IMR-90 (cell line): Measurements from ENCODE around the gene SORBS1. TPM values are rescaled to one million over a fixed set of nuclear protein-coding genes. Genes with fewer than 3 reads are reported as not detected.

Source experiments
- ATAC-seq: fragments of 200-7000 bp; cut with Tn5 transposase; 2 replicates; pipeline ENCODE4 v1.9.1; 2020; ENCODE audit warnings: low read depth, mild to moderate bottlenecking, moderate library complexity
- BruUV-seq: library from RNA; stranded (reverse); fragments of 400-500 nt; replicated peaks from 2 replicates; lab custom pipeline; 2021; lab: Mats Ljungman, UMichigan
- CTCF ChIA-PET: fragments of 300-600 bp; formaldehyde crosslinking; extraction: SDS; loops from one replicate; lab custom pipeline; 2021; ENCODE audit warnings: antibody characterized with exemption; lab: Yijun Ruan, JAX
- POLR2A ChIA-PET: fragments of 300-600 bp; sonication (Branson Sonifier 250); formaldehyde crosslinking; loops from one replicate; lab custom pipeline; 2022; ENCODE audit warnings: antibody characterized with exemption; ENCODE audit not compliant: unreplicated experiment; lab: Charles Lee
- DNase-seq: peaks from one replicate; pipeline ENCODE4 v3.0.0; 2013
- H2AFZ ChIP-seq: replicated peaks from 2 replicates; pipeline ENCODE3; 2013; ENCODE audit warnings: low read length, mild to moderate bottlenecking; ENCODE audit not compliant: poor library complexity
- H2AK5ac ChIP-seq: 2 replicates; pipeline ENCODE4 v1.6.1; 2013; ENCODE audit warnings: low read depth, low read length, inconsistent platforms
- H2AK9ac ChIP-seq: replicated peaks from 2 replicates; pipeline ENCODE3; 2013; ENCODE audit warnings: mild to moderate bottlenecking, low read depth, low read length, moderate library complexity; ENCODE audit not compliant: poor library complexity
- H2BK120ac ChIP-seq: 2 replicates; pipeline ENCODE4 v1.6.1; 2013; ENCODE audit warnings: low read depth, low read length, inconsistent platforms
- H2BK15ac ChIP-seq: 3 replicates; pipeline ENCODE4 v1.6.1; 2013; ENCODE audit warnings: low read depth, low read length, inconsistent platforms
- H2BK20ac ChIP-seq: 2 replicates; pipeline ENCODE4 v1.6.1; 2013; ENCODE audit warnings: low read depth, mild to moderate bottlenecking, inconsistent platforms, low read length, moderate library complexity
- H2BK5ac ChIP-seq: 2 replicates; pipeline ENCODE4 v1.6.1; 2013; ENCODE audit warnings: mild to moderate bottlenecking, low read depth, low read length, inconsistent platforms; ENCODE audit not compliant: poor library complexity, severe bottlenecking
- H3K14ac ChIP-seq: replicated peaks from 2 replicates; pipeline ENCODE4 v1.6.1; 2013; ENCODE audit warnings: low read depth, low read length, inconsistent platforms
- H3K18ac ChIP-seq: 2 replicates; pipeline ENCODE4 v1.6.1; 2013; ENCODE audit warnings: low read depth, low read length, control low read depth
- H3K23ac ChIP-seq: 2 replicates; pipeline ENCODE4 v1.6.1; 2013; ENCODE audit warnings: low read depth, low read length, inconsistent platforms
- H3K27ac ChIP-seq: 2 replicates; pipeline ENCODE4 v1.5.1; 2013; ENCODE audit warnings: mild to moderate bottlenecking, control low read depth, low read length; ENCODE audit not compliant: insufficient read depth
- H3K27me3 ChIP-seq: 2 replicates; pipeline ENCODE4 v1.6.1; 2013; ENCODE audit warnings: low read length; ENCODE audit not compliant: control insufficient read depth, insufficient read depth
- H3K36me3 ChIP-seq: 2 replicates; pipeline ENCODE4 v1.6.1; 2013; ENCODE audit warnings: low read length, mixed read lengths; ENCODE audit not compliant: control insufficient read depth, insufficient read depth
- H3K4ac ChIP-seq: 2 replicates; pipeline ENCODE4 v1.6.1; 2013; ENCODE audit warnings: low read depth, low read length, inconsistent platforms
- H3K4me1 ChIP-seq: 2 replicates; pipeline ENCODE4 v1.6.1; 2013; ENCODE audit warnings: low read length, mixed read lengths; ENCODE audit not compliant: control insufficient read depth, insufficient read depth
- H3K4me2 ChIP-seq: 2 replicates; pipeline ENCODE4 v1.6.1; 2013; ENCODE audit warnings: low read depth, mild to moderate bottlenecking, control low read depth, low read length, moderate library complexity
- H3K4me3 ChIP-seq: 2 replicates; pipeline ENCODE4 v1.5.1; 2013; ENCODE audit warnings: low read depth, mild to moderate bottlenecking, control low read depth, low read length, moderate library complexity; ENCODE audit not compliant: insufficient read depth
- H3K56ac ChIP-seq: 2 replicates; pipeline ENCODE4 v1.6.1; 2013; ENCODE audit warnings: low read length, inconsistent platforms; ENCODE audit not compliant: insufficient read depth; ENCODE audit errors: extremely low read depth
- H3K79me1 ChIP-seq, 2 experiments: 2 replicates each; pipeline ENCODE4 v1.6.1; 2013; ENCODE audit warnings: low read length in 2 of 2, inconsistent platforms in 1 of 2, low read depth in 1 of 2
- H3K9ac ChIP-seq: 2 replicates; pipeline ENCODE4 v1.6.1; 2013; ENCODE audit warnings: low read depth, low read length, control low read depth
- H3K9me1 ChIP-seq: 2 replicates; pipeline ENCODE4 v1.6.1; 2013; ENCODE audit warnings: low read length, inconsistent platforms; ENCODE audit not compliant: insufficient read depth
- H3K9me3 ChIP-seq: 2 replicates; pipeline ENCODE4 v1.6.1; 2013; ENCODE audit warnings: low read length; ENCODE audit not compliant: control insufficient read depth, insufficient read depth
- H4K20me1 ChIP-seq: 2 replicates; pipeline ENCODE4 v1.6.1; 2013; ENCODE audit warnings: low read length, inconsistent platforms; ENCODE audit not compliant: insufficient read depth
- H4K5ac ChIP-seq: 2 replicates; pipeline ENCODE4 v1.6.1; 2013; ENCODE audit warnings: mild to moderate bottlenecking, low read depth, low read length, control low read depth
- H4K8ac ChIP-seq, 2 experiments: 2 replicates each; pipeline ENCODE4 v1.6.1; 2013; ENCODE audit warnings: low read depth in 2 of 2, low read length in 2 of 2, control low read depth in 1 of 2, inconsistent platforms in 1 of 2
- H4K91ac ChIP-seq: 2 replicates; pipeline ENCODE4 v1.6.1; 2013; ENCODE audit warnings: low read depth, low read length, inconsistent platforms; ENCODE audit not compliant: insufficient read depth
- BHLHE40 ChIP-seq: fragments of 150-350 bp; IDR thresholded peaks from 2 replicates; pipeline ENCODE4 v1.6.1; 2016; ENCODE audit warnings: mild to moderate bottlenecking, low read depth, low read length
- ELK1 ChIP-seq: fragments of 150-350 bp; IDR thresholded peaks from 2 replicates; pipeline ENCODE4 v1.6.1; 2016; ENCODE audit warnings: low read depth, mild to moderate bottlenecking, low read length, moderate library complexity, borderline replicate concordance
- FOS ChIP-seq: fragments of 150-350 bp; IDR thresholded peaks from 2 replicates; pipeline ENCODE4 v1.6.1; 2016; ENCODE audit warnings: low read depth, low read length
- MAFK ChIP-seq: IDR thresholded peaks from 2 replicates; pipeline ENCODE4 v1.6.1; 2012; ENCODE audit warnings: low read depth, low read length, improper control_type of control experiment
- MAZ ChIP-seq: IDR thresholded peaks from 2 replicates; pipeline ENCODE4 v1.6.1; 2012; ENCODE audit warnings: low read depth, mild to moderate bottlenecking, low read length, improper control_type of control experiment, moderate library complexity, borderline replicate concordance
- RAD21 ChIP-seq: IDR thresholded peaks from 2 replicates; pipeline ENCODE4 v1.6.1; 2012; ENCODE audit warnings: low read length, improper control_type of control experiment
- RCOR1 ChIP-seq: IDR thresholded peaks from 2 replicates; pipeline ENCODE4 v1.6.1; 2012; ENCODE audit warnings: mild to moderate bottlenecking, low read length, improper control_type of control experiment; ENCODE audit not compliant: insufficient replicate concordance
- RFX5 ChIP-seq: IDR thresholded peaks from 2 replicates; pipeline ENCODE4 v1.8.0; 2012; ENCODE audit warnings: low read depth, mild to moderate bottlenecking, low read length, moderate library complexity
- USF2 ChIP-seq: fragments of 150-350 bp; IDR thresholded peaks from 2 replicates; pipeline ENCODE4 v1.6.1; 2017; ENCODE audit warnings: mild to moderate bottlenecking, antibody characterized with exemption, low read length, low read depth
- WGBS, 2 experiments: methylation state at CpG; one replicate each; pipeline versions ENCODE4 v1.1.5 to v1.1.7; 2013; ENCODE audit warnings: missing lambda C conversion rate in 2 of 2; ENCODE audit not compliant: insufficient read length in 1 of 2; ENCODE audit errors: extremely low coverage in 2 of 2; 5-methylcytosine and 5-hydroxymethylcytosine counted together
- dilution Hi-C: fragments of 300-500 bp; cut with HindIII; formaldehyde crosslinking; loops from one replicate; pipeline ENCODE4 v1.14.3; 2018; ENCODE audit warnings: low sequenced_read_pairs; ENCODE audit not compliant: unreplicated experiment
- in situ Hi-C: fragments of 300-500 bp; cut with MboI; formaldehyde crosslinking; loops from 3 replicates; pipeline ENCODE4 v1.14.3; 2019; ENCODE audit warnings: low sequenced_read_pairs, inconsistent platforms, mixed read lengths
- intact Hi-C: fragments of 100-400 bp; cut with micrococcal nuclease; formaldehyde crosslinking; loops from 2 replicates; pipeline ENCODE4 v1.10.0; 2022
- polyA plus RNA-seq, 3 experiments: library from polyadenylated mRNA; depleted of rRNA; stranded (reverse); fragments of >200 nt; gene quantifications; 2 replicates each; pipeline ENCODE4 v1.2.3, GENCODE V29; 2012; ENCODE audit warnings: low replicate concordance in 1 of 3
- total RNA-seq: library from RNA; depleted of rRNA; stranded (reverse); fragments of >200 nt; gene quantifications from 2 replicates; pipeline ENCODE4 v1.2.3, GENCODE V29; 2012

Gene SORBS1
- total and polyA plus RNA-seq, 2 of the 4 experiments (the other 2 are of a cell fraction): 0.18 to 0.32 TPM

- Histone ChIP-seq H2BK120ac (no peak overlapping the region), H3K36me3 (no peaks in the 10 kb centered on the region; the same call in 1 of the 2 replicates), H3K56ac (no peak overlapping the region), H2AFZ (no peak overlapping the region), H3K9me1 (peaks cover 27% of the 10 kb centered on the region), H2AK5ac (peak overlapping the region; percentile 67; the same call in 1 of the 2 replicates), H3K79me1 (peaks cover 17 to 76% of the 10 kb centered on the region in 2 experiments), H2BK20ac (no peak overlapping the region), H3K4me3 (no peak overlapping the region), H4K91ac (no peak overlapping the region; the same call in 1 of the 2 replicates), H3K23ac (no peak overlapping the region), H2AK9ac (no peak overlapping the region), H4K5ac (peak overlapping the region; percentile 59; the same call in 1 of the 2 replicates), H3K27me3 (no peaks in the 10 kb centered on the region), H3K4ac (no peak overlapping the region), H4K20me1 (peaks cover 75% of the 10 kb centered on the region), H3K9ac (no peak overlapping the region), H2BK5ac (peak overlapping the region; percentile 44), H3K18ac (peak overlapping the region; percentile 48), H3K4me2 (no peak overlapping the region), H2BK15ac (no peak overlapping the region; the same call in 2 of the 3 replicates), H3K27ac (peak overlapping the region; percentile 98; the same call in 1 of the 2 replicates), H3K14ac (no peak overlapping the region), H3K4me1 (peaks cover 38% of the 10 kb centered on the region), H4K8ac (peak overlapping the region in 1 of 2 experiments; percentile 44; a peak in 1 of 4 replicates), H3K9me3 (no peaks in the 10 kb centered on the region)
- no CpG with 5 or more reads among the region's 1 CpG for WGBS, 2 experiments
- dilution Hi-C loops: no loop called here
- DNase-seq (no peak), ATAC-seq (no peak)
- intact Hi-C loops: loop anchor here (5.0 kb wide), 1 partner anchor 85 kb away; no protein-coding TSS in a partner anchor
- CTCF ChIA-PET: no interaction called here
- no TSS peak for BruUV-seq
- POLR2A ChIA-PET: interaction anchor here (0.8 kb wide), 1 partner anchor 10 kb away, joined by 8 read pairs; no protein-coding TSS in a partner anchor
- in situ Hi-C loops: no loop called here
- TF ChIP-seq FOS (no peak), USF2 (no peak), RAD21 (no peak), RCOR1 (no peak), RFX5 (no peak), MAZ (no peak), ELK1 (no peak), BHLHE40 (no peak), MAFK (no peak)
These were observed 284.0 kb downstream of the SORBS1 start for GRCh38 chr10:95277201-95277570.
